Parathyroid adenoma (tissue), 2 donors: ENCODE results near the gene SFI1.

Source experiments
- H2AFZ ChIP-seq: fragments of 300-600 bp; sonication (generic); one replicate; pipeline ENCODE4 v1.7.0; 2017; ENCODE audit warnings: antibody characterized with exemption, mild to moderate bottlenecking
- H3K27ac ChIP-seq: fragments of 300-600 bp; sonication (generic); one replicate; pipeline ENCODE4 v1.7.0; 2017
- H3K27me3 ChIP-seq: fragments of 300-600 bp; sonication (generic); one replicate; pipeline ENCODE4 v1.7.0; 2017; ENCODE audit warnings: low read length; ENCODE audit not compliant: control insufficient read depth, insufficient read depth
- H3K36me3 ChIP-seq: fragments of 300-600 bp; sonication (generic); one replicate; pipeline ENCODE4 v1.7.0; 2017; ENCODE audit warnings: low read length; ENCODE audit not compliant: control insufficient read depth, insufficient read depth
- H3K4me1 ChIP-seq: fragments of 300-600 bp; sonication (generic); one replicate; pipeline ENCODE4 v1.7.0; 2017; ENCODE audit warnings: control low read depth
- H3K4me2 ChIP-seq: fragments of 300-600 bp; sonication (generic); one replicate; pipeline ENCODE4 v1.7.0; 2017; ENCODE audit warnings: low read length
- H3K4me3 ChIP-seq: fragments of 300-600 bp; sonication (generic); one replicate; pipeline ENCODE4 v1.7.0; 2017; ENCODE audit warnings: low read depth, low read length
- H3K79me2 ChIP-seq: fragments of 300-600 bp; sonication (generic); one replicate; pipeline ENCODE4 v1.7.0; 2017; ENCODE audit warnings: control low read depth
- H3K9ac ChIP-seq: fragments of 300-600 bp; sonication (generic); one replicate; pipeline ENCODE4 v1.7.0; 2017; ENCODE audit warnings: mild to moderate bottlenecking
- H3K9me3 ChIP-seq: fragments of 300-600 bp; sonication (generic); one replicate; pipeline ENCODE4 v1.7.0; 2017; ENCODE audit warnings: low read length; ENCODE audit not compliant: control insufficient read depth
- TF ChIP-seq, protein P1 (sequence below): fragments of 300-600 bp; sonication (generic); IDR thresholded peaks from one replicate; pipeline ENCODE4 v1.7.0; 2017; ENCODE audit warnings: antibody characterized with exemption, mild to moderate bottlenecking
- donor health status: primary hyperparathyroidism.

The SFI1 gene

DNA sequence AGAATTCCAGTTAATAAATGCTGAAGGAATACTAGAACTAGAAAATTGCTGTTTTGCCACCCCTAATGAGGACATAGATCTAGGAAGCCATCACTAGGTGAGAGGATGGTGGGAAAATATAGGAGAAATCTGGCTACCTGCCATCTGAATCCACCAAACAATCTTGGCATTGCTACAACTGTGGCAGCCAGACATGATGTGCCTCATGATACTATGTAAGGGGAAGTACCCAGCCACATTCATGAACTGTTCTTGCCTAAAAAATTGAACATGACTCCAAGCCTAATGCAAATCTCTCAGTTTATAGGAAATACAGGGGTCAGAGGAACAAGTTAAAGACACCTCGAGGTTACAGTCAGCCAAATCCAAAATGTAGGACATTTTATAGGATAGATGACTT, 72.8 kb downstream of the SFI1 start:
- no peaks in the 10 kb centered on the region for H3K79me2 ChIP-seq
- no peak overlapping the region for H3K4me2 ChIP-seq
- no peak overlapping the region for H3K27ac ChIP-seq
- no peaks in the 10 kb centered on the region for H3K27me3 ChIP-seq
- no peaks in the 10 kb centered on the region for H3K4me1 ChIP-seq
- no peak overlapping the region for H3K4me3 ChIP-seq
- H3K9me3 ChIP-seq, result no peaks in the 10 kb centered on the region
- TF ChIP-seq, protein P1, sequence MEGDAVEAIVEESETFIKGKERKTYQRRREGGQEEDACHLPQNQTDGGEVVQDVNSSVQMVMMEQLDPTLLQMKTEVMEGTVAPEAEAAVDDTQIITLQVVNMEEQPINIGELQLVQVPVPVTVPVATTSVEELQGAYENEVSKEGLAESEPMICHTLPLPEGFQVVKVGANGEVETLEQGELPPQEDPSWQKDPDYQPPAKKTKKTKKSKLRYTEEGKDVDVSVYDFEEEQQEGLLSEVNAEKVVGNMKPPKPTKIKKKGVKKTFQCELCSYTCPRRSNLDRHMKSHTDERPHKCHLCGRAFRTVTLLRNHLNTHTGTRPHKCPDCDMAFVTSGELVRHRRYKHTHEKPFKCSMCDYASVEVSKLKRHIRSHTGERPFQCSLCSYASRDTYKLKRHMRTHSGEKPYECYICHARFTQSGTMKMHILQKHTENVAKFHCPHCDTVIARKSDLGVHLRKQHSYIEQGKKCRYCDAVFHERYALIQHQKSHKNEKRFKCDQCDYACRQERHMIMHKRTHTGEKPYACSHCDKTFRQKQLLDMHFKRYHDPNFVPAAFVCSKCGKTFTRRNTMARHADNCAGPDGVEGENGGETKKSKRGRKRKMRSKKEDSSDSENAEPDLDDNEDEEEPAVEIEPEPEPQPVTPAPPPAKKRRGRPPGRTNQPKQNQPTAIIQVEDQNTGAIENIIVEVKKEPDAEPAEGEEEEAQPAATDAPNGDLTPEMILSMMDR, result no peak
- H2AFZ ChIP-seq, result no peak overlapping the region
- no peak overlapping the region for H3K9ac ChIP-seq
- no peaks in the 10 kb centered on the region for H3K36me3 ChIP-seq

DNA sequence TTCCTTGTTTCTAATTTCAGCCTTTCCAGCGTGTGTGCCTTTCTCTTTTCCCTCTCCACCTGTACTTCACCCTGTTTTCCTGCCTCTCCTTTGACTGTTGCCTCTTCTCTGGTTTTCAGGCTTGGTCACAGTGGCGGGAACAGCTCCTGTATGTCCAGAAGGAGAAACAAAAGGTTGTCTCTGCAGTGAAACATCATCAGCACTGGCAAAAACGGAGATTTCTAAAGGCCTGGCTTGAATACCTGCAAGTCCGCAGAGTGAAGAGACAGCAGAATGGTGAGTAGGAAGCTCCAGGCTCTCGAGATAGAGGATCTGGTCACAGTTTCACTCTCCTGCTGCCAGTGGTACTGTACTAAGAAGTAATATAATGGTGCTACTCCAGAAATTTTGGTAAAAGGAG, 76.6 kb downstream of the SFI1 start:
- Histone ChIP-seq H3K27ac (no peak overlapping the region), H3K4me3 (no peak overlapping the region), H3K4me1 (no peaks in the 10 kb centered on the region), H2AFZ (no peak overlapping the region), H3K4me2 (no peak overlapping the region), H3K9ac (no peak overlapping the region), H3K79me2 (no peaks in the 10 kb centered on the region), H3K36me3 (no peaks in the 10 kb centered on the region), H3K27me3 (no peaks in the 10 kb centered on the region), H3K9me3 (no peaks in the 10 kb centered on the region)
- TF ChIP-seq, protein P1, result no peak

DNA sequence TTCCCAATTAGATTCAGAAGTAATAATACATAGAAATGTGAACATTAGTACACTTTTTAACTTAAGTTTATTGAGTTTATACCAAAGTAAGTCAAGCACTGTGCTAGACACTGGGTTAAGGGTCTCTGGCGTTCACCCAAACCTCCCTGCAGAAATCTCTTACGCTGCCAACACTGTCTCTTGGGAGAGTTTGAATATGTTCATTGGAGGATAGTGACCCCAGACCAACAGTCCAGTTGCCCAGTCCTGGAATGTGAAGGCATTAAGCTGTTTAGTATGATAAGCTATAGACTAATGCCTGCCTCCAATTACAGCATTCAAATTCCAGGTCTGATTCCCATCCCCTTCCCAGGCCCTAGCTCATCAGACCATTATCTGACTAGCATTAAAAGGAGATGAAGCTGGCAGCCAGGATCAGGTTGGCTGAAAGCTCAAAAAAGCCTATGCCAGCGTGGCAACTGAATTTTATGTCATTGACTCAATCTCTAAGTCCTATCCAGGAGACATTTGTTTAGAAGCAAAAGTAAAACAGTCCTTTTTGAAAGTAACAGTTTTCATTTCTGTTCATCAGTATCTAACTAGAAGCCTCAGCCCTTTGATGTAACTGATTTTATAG, 77.8 kb downstream of the SFI1 start:
- Histone ChIP-seq H3K4me2 (no peak overlapping the region), H3K9me3 (no peaks in the 10 kb centered on the region), H3K79me2 (no peaks in the 10 kb centered on the region), H3K9ac (no peak overlapping the region), H3K27me3 (no peaks in the 10 kb centered on the region), H3K27ac (no peak overlapping the region), H3K4me3 (no peak overlapping the region), H3K36me3 (no peaks in the 10 kb centered on the region), H3K4me1 (no peaks in the 10 kb centered on the region), H2AFZ (no peak overlapping the region)
- TF ChIP-seq, protein P1, result no peak

DNA sequence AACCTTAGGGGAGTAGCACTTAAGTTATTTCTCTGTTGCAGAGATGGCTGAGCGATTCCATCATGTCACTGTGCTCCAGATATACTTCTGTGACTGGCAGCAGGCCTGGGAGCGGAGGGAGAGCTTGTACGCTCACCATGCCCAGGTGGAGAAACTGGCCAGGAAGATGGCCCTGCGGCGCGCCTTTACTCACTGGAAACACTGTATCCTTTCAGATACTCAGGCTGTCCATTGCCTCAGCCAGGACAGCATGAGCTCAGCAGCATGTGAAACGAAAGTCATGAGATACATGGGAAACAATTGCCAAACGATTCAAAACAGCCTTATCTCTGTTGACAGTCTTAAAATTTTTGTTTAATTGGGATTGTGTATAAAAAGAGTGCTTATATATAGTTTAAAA, 78.9 kb downstream of the SFI1 start:
- H3K9me3 ChIP-seq, result no peaks in the 10 kb centered on the region
- H3K79me2 ChIP-seq, result no peaks in the 10 kb centered on the region
- TF ChIP-seq, protein P1, result no peak
- no peaks in the 10 kb centered on the region for H3K27me3 ChIP-seq
- H3K4me2 ChIP-seq, result no peak overlapping the region
- H3K4me3 ChIP-seq, result no peak overlapping the region
- H2AFZ ChIP-seq, result no peak overlapping the region
- no peak overlapping the region for H3K9ac ChIP-seq
- H3K4me1 ChIP-seq, result no peaks in the 10 kb centered on the region
- no peaks in the 10 kb centered on the region for H3K36me3 ChIP-seq
- no peak overlapping the region for H3K27ac ChIP-seq

DNA sequence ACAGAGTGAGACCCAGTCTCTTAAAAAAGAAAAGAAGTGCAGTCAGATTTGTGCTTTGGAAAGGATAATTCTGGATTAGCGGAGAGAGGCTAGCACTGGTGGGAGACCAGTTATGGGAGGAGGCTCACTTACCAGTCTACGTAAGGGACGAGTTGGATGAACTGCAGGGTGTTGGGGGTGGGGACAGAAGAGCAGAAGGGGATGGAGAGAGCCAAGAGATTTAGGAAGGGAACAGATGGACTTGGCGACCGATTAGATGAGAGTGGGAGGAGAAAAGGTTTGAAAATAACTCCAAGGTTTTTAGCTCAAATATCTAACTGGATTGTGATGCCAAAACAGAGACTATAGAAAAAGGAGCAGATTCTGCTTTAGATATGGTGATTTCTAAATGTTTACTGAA, 81.4 kb downstream of the SFI1 start:
- H3K79me2 ChIP-seq, result no peaks in the 10 kb centered on the region
- H3K27ac ChIP-seq, result no peak overlapping the region
- no peaks in the 10 kb centered on the region for H3K36me3 ChIP-seq
- no peak overlapping the region for H3K4me2 ChIP-seq
- no peak overlapping the region for H2AFZ ChIP-seq
- TF ChIP-seq, protein P1, result no peak
- no peaks in the 10 kb centered on the region for H3K4me1 ChIP-seq
- no peaks in the 10 kb centered on the region for H3K27me3 ChIP-seq
- no peak overlapping the region for H3K4me3 ChIP-seq
- no peaks in the 10 kb centered on the region for H3K9me3 ChIP-seq
- H3K9ac ChIP-seq, result no peak overlapping the region
